GM21825 (cell line): ENCODE measurements around the gene SDK1.

ENCODE experiments used
- ATAC-seq: cut with Tn5 transposase; IDR thresholded peaks from one replicate; pipeline ENCODE4 v1.9.1; 2021; ENCODE audit warnings: mild to moderate bottlenecking, moderate library complexity; ENCODE audit not compliant: unreplicated experiment

SDK1 gene

GRCh38 chr7:4025210-4025609 lies 724.2 kb downstream of the SDK1 start:
- ATAC-seq: no peak

- ATAC-seq: no peak
Observed at GRCh38 chr7:4025694-4026615, 724.9 kb downstream of the SDK1 start.

DNA sequence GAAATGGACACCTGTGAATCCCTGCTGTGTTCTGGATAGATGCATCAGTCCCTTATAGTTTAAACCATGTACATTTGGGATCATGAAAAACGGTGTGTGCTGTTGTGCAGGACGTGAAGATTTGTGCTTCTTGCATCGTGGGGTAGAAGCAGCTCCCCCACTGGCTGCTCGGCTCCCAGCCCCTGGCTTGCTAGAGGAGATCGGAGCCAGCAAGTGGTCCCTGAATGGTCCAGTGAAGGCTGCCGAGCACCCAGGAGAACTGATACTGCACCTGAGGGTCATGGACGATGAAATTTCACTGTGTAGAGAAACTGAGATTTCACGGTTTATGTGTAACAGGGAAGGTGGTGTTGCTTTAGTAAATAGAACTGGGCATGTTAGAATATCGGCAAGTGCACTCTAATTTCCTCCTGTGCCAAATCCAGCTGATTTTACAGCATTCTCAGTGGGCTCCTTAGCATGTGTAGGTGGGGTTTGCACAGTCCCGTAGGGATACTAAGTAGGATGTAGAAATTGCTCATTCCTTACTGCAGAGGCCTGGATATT lies 726.0 kb downstream of the SDK1 start:
- ATAC-seq: no peak

GRCh38 chr7:4028221-4028620 lies 727.2 kb downstream of the SDK1 start:
- no peak for ATAC-seq

DNA sequence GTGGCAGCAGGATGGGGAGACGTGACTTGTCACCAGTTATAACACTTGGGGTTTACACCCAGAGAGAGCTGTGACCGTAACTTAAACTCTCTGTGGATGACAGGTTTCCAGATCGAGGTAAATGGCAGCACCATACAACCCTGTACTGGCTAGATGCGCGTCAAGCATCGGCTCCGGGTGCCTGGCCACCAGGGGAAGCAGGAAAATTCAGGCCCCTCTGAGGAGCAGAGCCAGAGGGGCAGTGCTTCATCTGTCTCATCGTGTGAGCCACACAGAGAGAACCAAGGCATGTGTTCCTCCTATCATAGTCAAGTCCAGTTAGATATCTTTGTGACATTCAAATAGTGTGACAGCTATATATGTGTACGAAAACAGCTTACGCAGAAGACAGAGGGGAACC lies 728.9 kb downstream of the SDK1 start:
- no peak for ATAC-seq

DNA sequence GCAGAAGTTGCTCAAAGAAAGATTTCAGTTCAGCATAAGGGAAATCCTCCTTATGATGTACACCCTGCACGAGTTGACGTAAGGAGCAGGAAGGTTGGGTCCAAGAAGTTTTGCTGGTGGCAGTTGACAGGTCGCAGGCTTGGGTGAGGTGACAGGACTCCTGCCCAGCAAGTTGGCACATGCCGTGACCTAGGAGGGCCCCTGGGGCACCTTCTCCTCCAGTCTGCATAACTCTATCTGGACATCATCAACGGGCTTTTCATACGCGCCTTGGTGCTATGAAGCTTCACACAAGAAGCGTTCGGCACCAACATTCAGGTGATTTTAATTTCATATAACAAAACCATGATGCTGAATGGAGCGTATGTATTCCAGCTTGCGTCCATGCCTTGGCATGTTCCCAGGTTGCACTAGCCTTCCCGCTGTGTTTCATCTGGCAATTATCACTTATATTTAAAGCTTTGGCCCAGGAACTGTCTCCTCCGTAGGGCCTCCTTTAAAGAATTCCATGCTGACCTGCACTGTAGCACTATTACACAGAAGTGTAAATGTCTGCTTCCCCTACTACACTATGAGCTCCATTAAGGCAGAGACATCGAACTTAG lies 729.4 kb downstream of the SDK1 start:
- ATAC-seq: no peak

DNA sequence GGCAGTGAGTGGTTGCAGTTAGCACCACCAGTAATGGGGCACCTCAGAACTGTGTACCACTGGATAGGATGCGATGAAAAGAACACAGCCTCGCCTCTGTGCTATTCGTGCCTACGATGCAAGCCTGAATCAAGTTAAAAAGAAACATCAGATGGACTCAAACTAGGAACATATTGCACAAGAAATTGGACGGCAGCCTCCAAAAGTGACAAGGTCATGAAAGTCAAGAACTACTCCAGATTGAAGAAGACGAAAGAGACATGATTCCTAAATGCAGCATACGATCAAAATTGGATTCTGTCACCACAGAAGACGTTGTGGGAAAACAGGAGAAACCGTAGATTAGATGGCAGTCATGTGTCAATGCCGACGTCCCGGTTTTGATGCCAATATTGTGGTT lies 732.9 kb downstream of the SDK1 start:
- ATAC-seq: no peak

GRCh38 chr7:4037308-4037707 lies 736.3 kb downstream of the SDK1 start:
- ATAC-seq: no peak

GRCh38 chr7:4037877-4038276 lies 736.8 kb downstream of the SDK1 start:
- no peak for ATAC-seq

GRCh38 chr7:4040109-4040928 lies 739.3 kb downstream of the SDK1 start:
- ATAC-seq: no peak

- no peak for ATAC-seq
Observed at GRCh38 chr7:4042402-4043045, 741.5 kb downstream of the SDK1 start.

- ATAC-seq: no peak
Observed at GRCh38 chr7:4043988-4044387, 742.9 kb downstream of the SDK1 start.

- no peak for ATAC-seq
Observed at GRCh38 chr7:4045450-4045849, 744.4 kb downstream of the SDK1 start.

GRCh38 chr7:4045975-4046374 lies 744.9 kb downstream of the SDK1 start:
- ATAC-seq: no peak

GRCh38 chr7:4048336-4048735 lies 747.3 kb downstream of the SDK1 start:
- no peak for ATAC-seq

- ATAC-seq: no peak
Observed at GRCh38 chr7:4049202-4049601, 748.1 kb downstream of the SDK1 start.

DNA sequence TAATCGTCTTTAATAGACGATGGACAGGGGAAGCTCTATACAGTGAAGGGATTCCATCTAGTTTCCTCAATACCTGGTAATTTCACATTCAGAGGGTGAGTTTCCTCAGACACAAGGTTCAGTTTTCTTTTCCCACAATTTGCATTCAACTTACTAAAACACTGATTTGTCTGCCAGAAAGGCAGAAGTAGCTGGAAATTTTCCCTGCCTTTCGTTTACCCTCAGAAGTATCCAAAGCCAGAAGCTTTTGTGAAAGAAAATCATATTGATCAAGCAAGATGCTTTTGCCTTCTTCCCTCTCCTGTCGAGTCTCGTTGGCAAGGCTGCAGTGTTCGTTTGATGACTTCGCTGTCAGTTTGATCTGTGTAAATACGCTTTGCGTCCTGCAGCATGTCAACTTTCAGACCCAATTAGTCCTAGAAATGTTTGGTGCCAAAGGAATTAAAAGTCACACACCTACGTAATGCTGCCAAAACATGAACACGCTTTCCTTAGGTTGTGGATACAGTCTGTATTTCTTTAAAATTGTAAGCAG lies 749.1 kb downstream of the SDK1 start:
- no peak for ATAC-seq

GRCh38 chr7:4051696-4052095 lies 750.6 kb downstream of the SDK1 start:
- no peak for ATAC-seq

DNA sequence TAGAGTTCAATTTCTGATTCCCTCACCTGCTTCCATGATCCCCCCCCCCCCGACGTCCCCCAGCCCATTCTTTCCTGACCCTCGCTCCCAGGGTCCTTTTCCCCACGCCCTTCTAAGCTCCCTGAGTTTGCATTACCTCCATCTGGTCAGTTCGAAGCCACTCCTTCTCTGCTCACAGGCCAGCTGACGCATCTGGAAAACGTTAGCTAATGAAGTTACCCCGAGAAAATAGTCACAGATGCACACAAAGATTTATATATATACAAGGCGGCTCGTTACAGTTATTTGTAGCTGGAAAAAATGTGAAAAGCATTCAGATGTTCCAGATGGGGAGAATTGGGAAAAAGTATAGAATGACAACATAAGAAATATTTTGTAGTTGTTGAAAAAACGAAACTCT lies 751.1 kb downstream of the SDK1 start:
- ATAC-seq: no peak

GRCh38 chr7:4054158-4054557 lies 753.1 kb downstream of the SDK1 start:
- ATAC-seq: no peak
